Measurements from ENCODE around the gene PARVB. TPM values are rescaled to one million over a fixed set of nuclear protein-coding genes. Genes with fewer than 3 reads are reported as not detected.

Gene PARVB
- total and polyA plus RNA-seq, 4 donors = 7.9 to 34.6 (median 20.2) TPM

- no peak for DNase-seq
- Histone ChIP-seq H3K4me3 (ENCODE audit: low read length in 2 of 2) (no peak overlapping the region), H3K9me3 (ENCODE audit: control insufficient read depth, low read length) (no peaks in the 10 kb centered on the region), H3K4me1 (ENCODE audit: control insufficient read depth in 1 of 2, insufficient read depth in 2 of 2, low read length in 2 of 2) (no peaks in the 10 kb centered on the region), H3K27ac (ENCODE audit: low read depth in 1 of 2, low read length in 2 of 2) (no peak overlapping the region), H3K27me3 (ENCODE audit: control insufficient read depth in 1 of 2, insufficient read depth in 2 of 2, low read length in 1 of 2) (no peaks in the 10 kb centered on the region), H3K36me3 (ENCODE audit: control insufficient read depth in 1 of 2, insufficient read depth in 2 of 2, low read length in 1 of 2) (no peaks in the 10 kb centered on the region)
- 83 to 87% methylated on average over 5 of the region's 5 CpGs for WGBS, 2 donors
- no peak for ATAC-seq (ENCODE audit: low FRiP score)
- intact Hi-C loops (cut with DNase I) = no loop called here
Measured at GRCh38 chr22:44067033-44067432, 42.9 kb downstream of the PARVB start.

GRCh38 chr22:44067901-44068300 is 43.8 kb downstream of the PARVB start:
- DNase-seq (no peak), ATAC-seq (ENCODE audit: low FRiP score) (no peak)
- 83 to 84% methylated on average over 10 of the region's 10 CpGs for WGBS, 2 donors
- no peak overlapping the region for H3K4me3 ChIP-seq (ENCODE audit: low read length in 2 of 2)
- H3K27me3 ChIP-seq (ENCODE audit: control insufficient read depth in 1 of 2, insufficient read depth in 2 of 2, low read length in 1 of 2) = no peaks in the 10 kb centered on the region
- intact Hi-C loops (cut with DNase I) = no loop called here
- no peaks in the 10 kb centered on the region for H3K9me3 ChIP-seq (ENCODE audit: control insufficient read depth, low read length)
- no peak overlapping the region for H3K27ac ChIP-seq (ENCODE audit: low read depth in 1 of 2, low read length in 2 of 2)
- no peaks in the 10 kb centered on the region for H3K4me1 ChIP-seq (ENCODE audit: control insufficient read depth in 1 of 2, insufficient read depth in 2 of 2, low read length in 2 of 2)
- no peaks in the 10 kb centered on the region for H3K36me3 ChIP-seq (ENCODE audit: control insufficient read depth in 1 of 2, insufficient read depth in 2 of 2, low read length in 1 of 2)

GRCh38 chr22:44068422-44069191 is 44.5 kb downstream of the PARVB start:
- H3K36me3 ChIP-seq (ENCODE audit: control insufficient read depth in 1 of 2, insufficient read depth in 2 of 2, low read length in 1 of 2) = no peaks in the 10 kb centered on the region
- whole genome bisulfite sequencing, 2 donors = 88 to 90% methylated on average over 29 to 30 of the region's 30 CpGs
- H3K27me3 ChIP-seq (ENCODE audit: control insufficient read depth in 1 of 2, insufficient read depth in 2 of 2, low read length in 1 of 2) = no peaks in the 10 kb centered on the region
- no peak overlapping the region for H3K4me3 ChIP-seq (ENCODE audit: low read length in 2 of 2)
- intact Hi-C loops (cut with DNase I) = no loop called here
- DNase-seq = peak in 1 of 2 donors; percentile 73
- ATAC-seq (ENCODE audit: low FRiP score) = peak; percentile 42
- no peaks in the 10 kb centered on the region for H3K4me1 ChIP-seq (ENCODE audit: control insufficient read depth in 1 of 2, insufficient read depth in 2 of 2, low read length in 2 of 2)
- H3K9me3 ChIP-seq (ENCODE audit: control insufficient read depth, low read length) = no peaks in the 10 kb centered on the region
- H3K27ac ChIP-seq (ENCODE audit: low read depth in 1 of 2, low read length in 2 of 2) = no peak overlapping the region

GRCh38 chr22:44070029-44070428 is 45.9 kb downstream of the PARVB start:
- no peaks in the 10 kb centered on the region for H3K27me3 ChIP-seq (ENCODE audit: control insufficient read depth in 1 of 2, insufficient read depth in 2 of 2, low read length in 1 of 2)
- no peak overlapping the region for H3K4me3 ChIP-seq (ENCODE audit: low read length in 2 of 2)
- no peak for DNase-seq
- no peak for ATAC-seq (ENCODE audit: low FRiP score)
- no peaks in the 10 kb centered on the region for H3K4me1 ChIP-seq (ENCODE audit: control insufficient read depth in 1 of 2, insufficient read depth in 2 of 2, low read length in 2 of 2)
- intact Hi-C loops (cut with DNase I) = no loop called here
- WGBS, 2 donors = 94 to 95% methylated on average over 5 of the region's 5 CpGs
- no peaks in the 10 kb centered on the region for H3K9me3 ChIP-seq (ENCODE audit: control insufficient read depth, low read length)
- H3K36me3 ChIP-seq (ENCODE audit: control insufficient read depth in 1 of 2, insufficient read depth in 2 of 2, low read length in 1 of 2) = no peaks in the 10 kb centered on the region
- no peak overlapping the region for H3K27ac ChIP-seq (ENCODE audit: low read depth in 1 of 2, low read length in 2 of 2)

- no peaks in the 10 kb centered on the region for H3K4me1 ChIP-seq (ENCODE audit: control insufficient read depth in 1 of 2, insufficient read depth in 2 of 2, low read length in 2 of 2)
- intact Hi-C loops (cut with DNase I) = no loop called here
Measured at GRCh38 chr22:44071781-44072326, 47.8 kb downstream of the PARVB start.

GRCh38 chr22:44074337-44074984 is 50.4 kb downstream of the PARVB start:
- no peaks in the 10 kb centered on the region for H3K36me3 ChIP-seq (ENCODE audit: control insufficient read depth in 1 of 2, insufficient read depth in 2 of 2, low read length in 1 of 2)
- no peaks in the 10 kb centered on the region for H3K27me3 ChIP-seq (ENCODE audit: control insufficient read depth in 1 of 2, insufficient read depth in 2 of 2, low read length in 1 of 2)
- 86 to 90% methylated on average over 11 of the region's 11 CpGs for WGBS, 2 donors
- H3K27ac ChIP-seq (ENCODE audit: low read depth in 1 of 2, low read length in 2 of 2) = no peak overlapping the region
- ATAC-seq (ENCODE audit: low FRiP score) (no peak), DNase-seq (no peak)
- intact Hi-C loops (cut with DNase I) = no loop called here
- no peaks in the 10 kb centered on the region for H3K9me3 ChIP-seq (ENCODE audit: control insufficient read depth, low read length)
- H3K4me1 ChIP-seq (ENCODE audit: control insufficient read depth in 1 of 2, insufficient read depth in 2 of 2, low read length in 2 of 2) = no peaks in the 10 kb centered on the region
- H3K4me3 ChIP-seq (ENCODE audit: low read length in 2 of 2) = no peak overlapping the region

More at GRCh38 chr22:44071781-44072326, 47.8 kb downstream of the PARVB start:
- Histone ChIP-seq H3K4me3 (ENCODE audit: low read length in 2 of 2) (no peak overlapping the region), H3K36me3 (ENCODE audit: control insufficient read depth in 1 of 2, insufficient read depth in 2 of 2, low read length in 1 of 2) (no peaks in the 10 kb centered on the region), H3K9me3 (ENCODE audit: control insufficient read depth, low read length) (no peaks in the 10 kb centered on the region), H3K27me3 (ENCODE audit: control insufficient read depth in 1 of 2, insufficient read depth in 2 of 2, low read length in 1 of 2) (no peaks in the 10 kb centered on the region), H3K27ac (ENCODE audit: low read depth in 1 of 2, low read length in 2 of 2) (no peak overlapping the region)
- DNase-seq = no peak
- WGBS, 2 donors = 80 to 85% methylated on average over 14 of the region's 14 CpGs
- ATAC-seq (ENCODE audit: low FRiP score) = no peak

- WGBS, 2 donors = 90 to 93% methylated on average over 12 of the region's 12 CpGs
- Histone ChIP-seq H3K27me3 (ENCODE audit: control insufficient read depth in 1 of 2, insufficient read depth in 2 of 2, low read length in 1 of 2) (no peaks in the 10 kb centered on the region), H3K36me3 (ENCODE audit: control insufficient read depth in 1 of 2, insufficient read depth in 2 of 2, low read length in 1 of 2) (no peaks in the 10 kb centered on the region), H3K27ac (ENCODE audit: low read depth in 1 of 2, low read length in 2 of 2) (no peak overlapping the region), H3K4me1 (ENCODE audit: control insufficient read depth in 1 of 2, insufficient read depth in 2 of 2, low read length in 2 of 2) (no peaks in the 10 kb centered on the region), H3K9me3 (ENCODE audit: control insufficient read depth, low read length) (no peaks in the 10 kb centered on the region), H3K4me3 (ENCODE audit: low read length in 2 of 2) (no peak overlapping the region)
- DNase-seq = no peak
- intact Hi-C loops (cut with DNase I) = no loop called here
- ATAC-seq (ENCODE audit: low FRiP score) = no peak
Measured at GRCh38 chr22:44075022-44075421, 50.9 kb downstream of the PARVB start.

GRCh38 chr22:44075670-44076069 is 51.6 kb downstream of the PARVB start:
- intact Hi-C loops (cut with DNase I) = no loop called here
- no peaks in the 10 kb centered on the region for H3K36me3 ChIP-seq (ENCODE audit: control insufficient read depth in 1 of 2, insufficient read depth in 2 of 2, low read length in 1 of 2)
- 93 to 94% methylated on average over 11 of the region's 11 CpGs for WGBS, 2 donors
- no peak overlapping the region for H3K27ac ChIP-seq (ENCODE audit: low read depth in 1 of 2, low read length in 2 of 2)
- H3K4me1 ChIP-seq (ENCODE audit: control insufficient read depth in 1 of 2, insufficient read depth in 2 of 2, low read length in 2 of 2) = no peaks in the 10 kb centered on the region
- DNase-seq (no peak), ATAC-seq (ENCODE audit: low FRiP score) (no peak)
- H3K4me3 ChIP-seq (ENCODE audit: low read length in 2 of 2) = no peak overlapping the region
- H3K9me3 ChIP-seq (ENCODE audit: control insufficient read depth, low read length) = no peaks in the 10 kb centered on the region
- no peaks in the 10 kb centered on the region for H3K27me3 ChIP-seq (ENCODE audit: control insufficient read depth in 1 of 2, insufficient read depth in 2 of 2, low read length in 1 of 2)

GRCh38 chr22:44076825-44077224 is 52.7 kb downstream of the PARVB start:
- no peaks in the 10 kb centered on the region for H3K36me3 ChIP-seq (ENCODE audit: control insufficient read depth in 1 of 2, insufficient read depth in 2 of 2, low read length in 1 of 2)
- no peaks in the 10 kb centered on the region for H3K4me1 ChIP-seq (ENCODE audit: control insufficient read depth in 1 of 2, insufficient read depth in 2 of 2, low read length in 2 of 2)
- H3K27ac ChIP-seq (ENCODE audit: low read depth in 1 of 2, low read length in 2 of 2) = no peak overlapping the region
- DNase-seq (no peak), ATAC-seq (ENCODE audit: low FRiP score) (no peak)
- no peak overlapping the region for H3K4me3 ChIP-seq (ENCODE audit: low read length in 2 of 2)
- no peaks in the 10 kb centered on the region for H3K9me3 ChIP-seq (ENCODE audit: control insufficient read depth, low read length)
- WGBS, 2 donors = 96 to 98% methylated on average over 8 of the region's 8 CpGs
- intact Hi-C loops (cut with DNase I) = no loop called here
- H3K27me3 ChIP-seq (ENCODE audit: control insufficient read depth in 1 of 2, insufficient read depth in 2 of 2, low read length in 1 of 2) = no peaks in the 10 kb centered on the region
